ENCODE measurements around the gene BLNK.

BLNK gene

DNA sequence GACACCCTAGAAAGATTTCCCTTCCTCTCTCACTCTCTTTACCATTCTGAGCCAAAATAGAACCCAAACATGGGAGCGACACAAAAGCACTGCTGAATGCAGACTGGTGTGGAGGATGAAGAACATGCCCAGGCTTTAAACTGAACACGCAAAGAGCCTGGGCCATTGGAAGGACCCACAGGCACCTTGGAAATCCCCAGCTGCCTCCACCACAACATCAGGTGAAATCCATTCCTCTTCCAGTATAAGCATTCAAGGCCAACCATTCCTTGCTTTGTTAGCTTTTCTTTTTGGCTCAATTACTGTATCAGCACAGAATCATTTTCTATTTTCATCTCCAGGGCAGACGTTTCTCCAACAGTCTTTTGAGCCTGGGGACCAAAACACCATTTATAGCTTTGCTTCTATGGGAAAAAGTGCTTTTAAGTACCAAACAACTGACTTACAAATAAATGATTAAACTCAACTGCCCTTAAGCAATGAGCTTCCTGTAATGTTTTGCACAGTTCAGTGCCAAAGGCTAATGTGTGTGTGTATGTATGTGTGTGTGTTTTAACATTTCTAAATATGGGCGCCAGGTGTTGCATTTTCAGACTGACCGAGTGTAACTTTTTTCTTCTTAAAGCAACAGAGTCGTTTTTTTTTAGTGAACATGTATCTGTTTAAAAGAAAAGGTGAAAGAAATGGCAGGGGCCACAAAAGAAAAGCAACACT is 16.2 kb upstream of the BLNK start:
- DNase-seq = no peak

DNA sequence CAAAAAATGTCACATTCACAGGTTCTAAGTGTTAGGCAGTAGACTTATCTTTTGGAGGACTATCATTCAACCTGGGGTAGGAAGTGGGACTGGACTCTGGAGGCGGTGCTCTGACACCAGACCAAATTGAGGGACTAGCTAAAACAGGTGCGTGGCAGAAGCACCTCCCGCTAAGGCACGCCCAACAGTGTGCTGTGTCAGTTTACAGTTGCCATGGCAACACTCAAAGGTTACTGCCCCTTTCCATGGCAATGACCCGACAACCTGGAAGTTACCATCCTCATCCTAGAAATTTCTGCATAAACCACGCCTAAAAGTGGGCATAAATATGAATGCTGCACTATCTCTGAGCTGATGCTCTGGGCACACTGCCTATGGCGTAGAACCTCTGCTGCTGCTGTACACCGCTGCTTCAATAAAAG is 14.0 kb upstream of the BLNK start:
- DNase-seq = no peak

DNA sequence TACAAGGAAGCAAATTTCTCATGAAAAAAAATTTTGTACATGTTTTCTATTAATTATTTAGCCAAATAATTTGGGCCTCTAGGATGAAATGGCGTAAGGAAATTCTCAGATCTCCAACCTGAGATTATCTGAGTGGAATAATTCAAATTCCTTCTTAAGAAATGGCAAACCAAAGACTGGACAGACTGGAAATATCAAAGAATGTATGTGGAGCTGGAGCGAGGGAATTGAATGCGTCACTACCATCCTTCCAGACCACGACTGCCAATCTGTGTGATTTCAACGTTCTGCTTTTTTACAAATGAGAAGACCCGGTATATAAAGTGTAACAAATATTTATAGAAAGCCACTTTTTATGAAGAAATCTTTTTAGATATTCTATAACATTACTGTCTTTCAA is 12.4 kb upstream of the BLNK start:
- DNase-seq = no peak

DNA sequence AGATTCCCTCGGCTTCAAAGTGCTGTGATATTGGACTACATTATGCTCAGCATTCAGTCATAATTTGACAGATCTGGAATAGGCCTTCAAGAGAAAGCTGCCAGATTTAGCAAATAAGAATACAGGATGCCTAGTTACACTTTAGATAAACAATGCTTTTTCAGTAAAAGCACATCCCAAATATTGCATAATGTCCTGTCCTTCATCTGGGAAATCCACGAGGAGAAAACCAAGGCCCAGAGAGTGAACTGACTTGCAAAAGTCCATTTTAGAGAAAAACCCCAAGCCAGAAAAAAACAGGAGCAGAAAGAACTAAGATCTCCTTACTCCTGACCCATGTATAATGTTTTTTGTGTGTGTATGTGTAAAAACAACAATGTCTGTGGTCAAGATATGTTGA is 12.0 kb upstream of the BLNK start:
- DNase-seq = no peak

DNA sequence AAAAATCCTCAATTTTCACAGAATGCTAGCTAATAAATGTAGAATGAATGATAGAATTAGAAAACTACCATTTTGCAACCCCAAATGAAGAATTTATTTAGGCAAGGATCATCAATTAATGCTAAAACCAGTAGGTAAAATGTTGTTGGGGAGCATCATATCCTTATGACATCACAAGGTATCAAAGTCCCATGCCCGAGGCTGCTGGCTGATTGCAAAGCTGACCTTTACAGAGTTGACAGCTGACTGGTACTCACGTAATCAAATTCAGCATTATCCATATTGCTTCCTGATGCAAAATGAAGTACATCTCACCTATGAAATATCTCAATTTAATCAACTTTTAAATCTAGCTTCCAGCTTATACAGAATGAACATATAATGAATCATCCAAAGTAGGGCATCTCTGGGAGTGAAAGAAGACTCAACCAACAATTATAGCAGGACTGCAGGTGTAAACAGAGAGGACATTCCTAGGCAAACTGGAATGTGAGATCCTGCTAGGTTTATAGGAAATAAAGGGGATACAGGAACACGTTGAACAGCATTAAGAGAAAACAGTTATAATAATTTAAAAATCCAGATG is 10.2 kb upstream of the BLNK start:
- no peak for DNase-seq

DNA sequence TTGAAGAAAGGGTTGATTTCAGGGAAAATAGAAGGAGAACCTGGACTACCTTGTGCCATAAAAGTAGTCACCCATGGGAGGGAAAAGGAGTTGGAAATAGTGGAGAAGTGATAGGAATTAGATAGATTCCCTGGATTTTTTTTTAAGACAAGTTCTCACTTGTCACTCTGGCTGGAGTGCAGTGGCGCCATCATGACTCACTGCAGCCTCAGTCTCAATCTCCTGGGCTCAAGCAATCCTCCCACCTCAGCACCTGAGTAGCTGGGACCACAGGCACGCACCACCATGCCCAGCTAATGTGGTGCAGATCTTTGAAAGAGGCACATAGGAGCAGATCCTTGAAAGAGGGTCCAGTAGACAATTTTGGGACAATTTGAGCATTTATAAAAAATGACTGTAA is 9.5 kb upstream of the BLNK start:
- DNase-seq = no peak

DNA sequence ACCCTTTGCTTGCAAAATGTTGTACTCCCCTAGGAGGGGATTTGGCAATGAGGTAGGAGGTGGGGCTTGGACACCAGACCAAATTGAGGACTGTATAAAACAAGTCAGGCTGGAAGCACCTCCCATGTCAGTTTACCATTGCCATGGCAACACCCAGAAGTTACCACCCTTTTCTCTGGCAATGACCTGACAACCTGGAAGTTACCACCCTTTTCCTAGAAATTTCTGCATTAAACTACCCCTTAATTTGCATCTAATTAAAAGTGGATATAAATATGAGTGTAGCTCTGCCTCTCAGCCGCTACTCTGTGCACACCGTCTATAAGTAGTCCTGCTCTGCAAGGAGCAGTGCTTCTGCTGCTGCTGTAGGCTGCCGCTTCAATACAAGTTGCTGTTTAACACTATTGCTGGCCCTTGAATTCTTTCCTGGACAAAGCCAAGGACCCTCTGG is 7.8 kb upstream of the BLNK start:
- DNase-seq = peak; percentile 23

DNA sequence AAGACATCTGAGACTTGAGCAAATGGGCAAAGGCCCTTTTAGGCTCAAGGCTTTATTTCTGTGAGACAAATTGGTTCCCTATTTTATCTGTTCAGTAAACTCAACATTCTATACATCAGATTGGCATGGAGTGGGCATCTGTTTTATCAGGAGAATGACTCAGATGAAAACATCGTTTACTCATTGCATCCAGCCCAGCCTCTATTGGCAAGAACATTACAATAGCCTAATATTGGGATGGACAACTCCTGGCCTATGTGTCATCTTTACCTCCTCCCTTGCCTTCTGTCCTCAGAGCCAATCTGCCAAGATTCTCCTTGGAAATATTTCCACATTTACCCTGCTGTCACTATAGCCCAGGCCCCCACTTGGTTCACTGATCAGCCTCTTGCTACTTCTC is 5.5 kb upstream of the BLNK start:
- DNase-seq = no peak

DNA sequence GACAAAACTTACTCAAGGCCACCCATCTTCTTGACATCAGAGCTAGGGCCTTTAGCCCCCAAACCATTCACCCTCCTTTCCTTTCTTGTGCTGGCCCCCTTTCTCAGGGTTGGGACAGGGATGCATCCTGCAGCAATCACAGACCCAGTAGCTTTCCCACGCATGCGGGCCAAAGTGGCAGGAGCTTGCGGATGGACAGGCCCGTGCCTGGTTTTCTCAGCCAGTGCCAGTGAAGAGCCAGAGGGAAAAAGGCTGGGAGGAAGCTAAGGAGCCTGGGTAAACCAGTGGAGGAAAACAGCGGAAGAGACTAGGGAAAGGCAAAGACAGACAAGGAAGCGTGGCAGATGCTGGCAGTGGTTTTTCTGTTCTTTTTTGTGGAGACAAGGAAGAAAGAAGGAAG is 5.1 kb upstream of the BLNK start:
- DNase-seq = no peak

DNA sequence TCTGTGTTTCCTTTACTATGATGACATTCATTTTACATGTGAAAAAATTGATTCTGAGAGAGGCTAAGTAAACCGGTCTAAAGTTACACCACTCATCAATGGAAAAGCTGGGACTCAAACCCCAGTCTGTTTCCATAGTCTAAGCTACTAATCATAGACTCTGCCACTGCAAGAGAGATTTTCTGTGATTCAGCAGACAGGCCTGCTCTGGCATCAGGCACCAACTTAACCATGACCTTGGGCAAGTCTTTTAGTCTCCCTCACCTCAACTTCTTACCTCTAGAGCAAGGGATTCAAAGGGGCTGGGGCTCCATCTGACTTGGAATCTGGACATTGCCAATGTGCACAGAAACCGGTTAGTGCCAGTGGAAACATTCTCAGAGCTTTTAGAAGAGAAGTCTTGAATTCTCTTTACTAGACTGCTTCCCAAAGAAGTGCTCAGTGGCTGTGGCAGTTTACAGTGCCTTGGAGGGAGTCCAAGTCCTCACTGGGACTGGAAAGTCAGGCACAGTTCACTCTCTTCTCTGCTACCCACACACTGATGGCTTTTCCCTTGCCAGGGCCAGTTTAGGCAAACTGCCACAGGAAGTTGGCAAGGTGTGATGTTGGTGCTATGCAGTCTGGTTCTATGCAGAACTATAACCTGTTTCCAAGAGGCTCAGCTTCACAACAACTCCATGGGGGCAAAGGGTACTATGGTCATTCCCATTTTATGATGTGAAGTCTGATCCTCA is 4.5 kb upstream of the BLNK start:
- DNase-seq = no peak

DNA sequence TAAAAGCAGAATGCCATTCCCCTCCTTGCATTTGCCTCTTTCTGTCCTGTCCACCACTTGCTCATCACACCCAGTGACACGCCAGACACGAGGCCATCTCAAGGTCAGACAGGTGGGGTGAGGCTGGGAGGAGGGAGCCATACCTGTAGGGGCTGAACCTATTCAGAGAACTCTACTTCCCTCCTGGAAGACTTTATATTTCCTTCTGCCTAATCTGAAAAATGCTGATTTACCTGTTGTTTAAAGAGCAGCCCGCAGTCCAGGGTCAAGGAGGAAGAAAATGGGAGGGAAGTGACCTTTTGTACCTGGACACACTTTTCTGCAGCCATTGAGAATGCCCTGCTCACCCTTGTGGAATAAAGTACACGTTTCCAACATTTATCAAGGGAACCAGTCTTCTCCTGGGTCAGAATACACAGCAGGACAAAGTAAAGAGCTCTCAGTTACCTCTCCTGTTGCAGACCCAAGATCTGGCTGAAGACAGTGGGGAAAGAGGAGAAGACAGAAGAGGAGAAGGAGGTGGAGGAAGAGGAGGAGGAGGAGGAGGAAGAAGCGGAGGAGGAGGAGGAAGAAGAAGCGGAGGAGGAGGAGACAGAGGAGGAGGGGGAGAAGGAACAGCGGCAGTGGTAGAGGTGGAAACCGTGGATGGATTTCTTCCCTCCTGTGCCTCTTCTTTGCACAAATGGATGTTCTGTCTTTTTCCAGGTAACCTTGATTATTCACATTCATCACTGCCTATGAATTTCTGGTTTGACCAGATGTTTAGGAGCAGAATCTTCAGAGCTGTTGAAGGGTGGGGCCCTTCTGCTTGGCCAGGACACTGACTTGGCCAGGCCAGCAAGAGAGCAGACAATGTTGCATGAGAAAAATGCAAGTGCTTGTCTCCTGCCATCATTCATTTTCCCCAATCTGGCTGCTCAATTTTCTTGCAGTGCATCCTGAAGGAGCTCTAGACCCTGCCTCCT is 1.2 kb upstream of the BLNK start:
- DNase-seq = no peak

DNA sequence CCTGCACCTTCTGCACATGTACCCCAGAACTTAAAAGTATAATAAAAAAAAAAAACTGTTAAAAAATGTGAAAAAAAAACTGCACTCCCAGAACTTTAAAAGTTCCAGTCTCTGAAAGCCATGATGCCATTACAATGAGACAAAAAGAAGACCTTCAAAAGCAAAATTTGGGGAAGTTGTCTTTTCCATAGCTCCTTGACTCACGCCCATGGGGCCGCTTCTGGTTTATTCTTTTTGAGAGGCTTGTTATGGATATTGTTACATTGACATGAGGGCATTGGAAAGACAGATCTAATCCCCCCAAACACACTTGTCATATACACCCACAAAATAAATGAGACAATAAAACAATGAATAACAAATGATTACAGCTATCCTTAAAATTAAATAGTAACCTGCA is 798 bp downstream of the BLNK start:
- DNase-seq = peak; percentile 84

DNA sequence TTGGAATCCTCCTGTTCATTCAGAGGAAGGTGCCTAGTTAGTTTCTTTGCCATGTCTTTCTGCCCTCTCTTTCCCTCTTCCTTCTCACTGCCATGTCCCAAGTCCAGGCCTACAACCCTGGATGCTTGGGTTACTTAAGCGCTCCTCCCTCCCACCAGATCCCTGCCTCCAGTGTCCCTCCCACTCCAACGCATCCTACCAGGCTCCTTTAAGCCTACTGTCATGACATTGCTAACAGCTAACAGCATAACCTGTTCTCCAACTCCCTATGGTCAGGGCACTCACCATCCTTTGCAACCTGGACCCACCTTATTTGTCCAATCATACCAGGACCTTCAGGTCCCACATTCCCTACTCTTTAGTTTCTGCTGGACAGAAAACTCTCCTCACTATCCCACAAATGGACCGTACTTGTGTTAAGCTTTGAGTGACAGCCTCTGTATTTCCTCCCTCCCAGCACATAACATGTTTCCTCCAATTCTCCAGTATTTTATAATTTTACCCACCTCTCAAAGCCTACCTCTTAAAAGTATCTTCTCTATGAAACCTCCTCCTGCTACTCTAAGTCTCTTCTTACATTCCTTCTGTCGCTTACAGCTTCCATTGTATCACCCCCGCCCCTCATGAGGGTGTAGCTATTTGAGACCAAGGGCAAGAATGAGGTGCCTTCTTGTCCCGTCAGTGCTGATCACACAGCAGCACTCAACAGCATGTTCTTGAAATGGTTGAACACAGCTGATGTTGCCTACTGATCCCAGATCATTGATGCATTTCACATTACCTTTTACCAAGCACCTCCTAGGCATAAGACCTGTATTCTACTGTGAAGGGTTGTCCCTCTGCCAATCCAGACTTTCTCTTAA is 1.7 kb downstream of the BLNK start:
- DNase-seq = no peak

DNA sequence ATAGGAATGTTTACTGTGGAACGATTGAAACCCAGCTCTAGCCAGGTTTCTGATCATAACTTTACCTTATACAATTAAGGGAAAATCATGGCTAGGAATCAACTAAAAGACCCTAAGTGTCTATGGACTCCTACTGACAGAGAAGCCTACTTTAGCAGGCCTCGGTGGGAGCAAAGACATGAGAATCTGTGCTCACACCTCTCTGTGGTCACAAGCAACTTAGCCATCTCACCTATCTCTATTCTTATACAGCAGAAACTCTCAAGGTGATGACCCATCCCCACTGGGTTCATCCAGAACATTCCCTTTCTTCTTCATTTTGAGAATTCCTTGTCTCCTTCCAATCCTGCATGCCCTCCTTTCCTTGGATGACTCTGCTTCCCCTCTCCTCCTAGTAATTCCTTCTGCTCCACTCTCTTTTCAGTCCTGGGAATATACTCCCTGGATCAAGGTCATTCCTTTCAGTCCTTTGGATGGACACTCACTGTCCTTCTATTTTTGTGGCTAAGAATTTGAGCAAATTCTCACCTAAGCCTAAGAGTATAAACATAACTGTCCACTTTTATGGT is 2.9 kb downstream of the BLNK start:
- no peak for DNase-seq

DNA sequence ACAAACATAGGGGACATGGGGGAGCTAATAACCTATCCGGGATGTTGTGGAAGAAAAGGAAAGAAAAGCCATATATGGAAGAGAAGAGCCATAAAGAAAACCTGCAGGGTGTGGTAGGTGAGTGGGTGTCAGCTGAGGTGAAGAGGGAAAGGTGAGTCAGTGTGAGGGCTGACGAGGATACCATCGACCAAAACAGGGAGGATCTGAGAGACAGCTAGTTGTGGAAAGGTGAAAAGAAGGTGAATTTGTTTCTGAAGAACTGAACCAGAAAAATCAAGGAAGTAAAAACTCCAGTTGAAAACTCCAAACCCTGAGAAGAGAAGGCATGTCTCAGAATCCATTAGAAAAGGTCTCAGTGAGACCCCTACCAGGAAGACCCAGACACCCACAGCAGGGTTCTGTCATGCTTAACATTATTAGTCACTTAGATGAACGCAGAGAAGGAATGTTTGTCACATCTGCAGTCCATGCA is 4.1 kb downstream of the BLNK start:
- no peak for DNase-seq

DNA sequence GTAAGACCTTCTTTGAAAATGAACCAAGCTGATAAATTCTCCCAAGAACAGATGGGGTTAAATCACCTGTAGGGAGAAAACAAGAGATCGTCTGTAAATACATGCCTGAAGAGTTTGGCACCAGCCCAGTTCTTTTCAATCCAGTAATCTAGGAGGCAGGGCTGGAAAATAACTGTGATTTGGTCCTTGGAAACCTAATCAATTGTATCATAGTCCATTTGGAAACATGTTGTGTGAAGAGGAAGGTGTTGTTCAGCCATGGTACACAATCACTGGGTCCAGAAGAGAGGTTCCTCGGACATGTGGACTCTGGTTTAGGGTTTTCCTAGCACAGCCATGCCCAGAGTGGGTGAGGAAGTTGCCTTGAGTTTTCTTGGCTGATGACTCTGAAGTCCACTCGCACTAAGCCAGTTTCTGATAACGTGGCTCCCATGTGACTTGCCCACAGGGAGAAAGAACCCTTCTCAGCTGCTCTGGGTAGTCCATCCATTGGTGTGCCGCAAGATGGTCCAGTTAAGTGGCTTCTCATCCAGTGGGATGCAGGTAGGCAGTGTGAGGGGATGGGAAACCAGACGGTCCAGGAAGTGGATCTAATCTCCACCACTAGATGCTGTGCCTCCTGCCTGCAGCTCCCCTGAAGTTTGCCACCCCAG is 5.1 kb downstream of the BLNK start:
- DNase-seq = no peak

DNA sequence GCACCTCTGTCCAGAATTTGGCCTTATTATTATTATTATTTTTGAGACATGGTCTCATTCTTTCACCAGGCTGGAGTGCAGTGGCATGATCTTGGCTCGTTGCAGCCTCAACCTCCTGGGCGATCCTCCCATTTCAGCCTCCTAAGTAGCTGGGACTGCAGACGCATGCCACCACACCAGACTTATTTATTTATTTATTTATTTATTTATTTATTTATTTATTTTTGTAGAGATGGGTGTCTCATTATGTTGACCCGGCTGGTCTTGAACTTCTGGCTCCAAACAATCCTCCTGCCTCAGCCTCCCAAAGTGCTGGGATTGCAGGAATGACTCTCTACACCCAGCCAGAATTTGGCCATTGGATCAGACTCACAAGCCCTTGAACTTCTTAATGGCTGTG is 6.4 kb downstream of the BLNK start:
- DNase-seq = no peak

DNA sequence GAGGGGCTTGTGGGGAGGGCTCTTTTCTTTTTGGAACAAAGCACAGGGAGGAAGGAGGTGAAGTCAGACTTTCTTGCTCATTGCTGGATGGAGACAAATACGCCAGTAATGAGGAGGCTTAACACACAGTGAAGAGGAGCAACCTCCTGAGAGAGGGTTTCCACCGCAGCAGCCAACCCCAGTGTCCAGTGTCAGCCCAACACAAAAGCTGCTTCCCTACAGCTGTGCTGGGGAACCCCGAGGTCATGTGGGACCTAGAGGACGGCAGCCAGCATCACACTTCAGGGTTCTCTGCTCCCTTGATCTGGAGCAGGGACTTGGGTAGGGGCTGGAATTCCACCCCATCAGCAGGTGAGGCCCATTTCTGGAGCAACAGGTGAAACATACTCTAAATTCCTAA is 7.7 kb downstream of the BLNK start:
- DNase-seq = no peak

DNA sequence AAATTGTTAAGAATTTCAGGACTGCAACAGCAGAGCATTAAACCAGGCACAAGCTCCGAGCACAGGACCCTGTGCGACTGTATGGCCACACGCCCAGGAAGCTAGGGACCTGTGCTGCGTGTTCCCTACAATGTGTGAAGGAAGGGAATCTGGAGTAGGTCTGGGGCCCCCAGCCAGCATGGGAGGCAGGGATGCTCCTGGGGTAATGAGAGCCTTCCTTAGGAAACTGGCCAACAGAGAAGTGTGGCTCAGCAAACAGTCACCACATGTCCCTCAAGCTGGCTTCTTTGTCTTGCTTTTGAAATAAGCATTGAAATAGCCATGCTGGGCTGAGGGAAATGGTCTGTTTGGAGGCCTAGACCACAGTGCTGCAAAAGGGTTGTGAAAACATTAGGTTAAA is 8.2 kb downstream of the BLNK start:
- no peak for DNase-seq

DNA sequence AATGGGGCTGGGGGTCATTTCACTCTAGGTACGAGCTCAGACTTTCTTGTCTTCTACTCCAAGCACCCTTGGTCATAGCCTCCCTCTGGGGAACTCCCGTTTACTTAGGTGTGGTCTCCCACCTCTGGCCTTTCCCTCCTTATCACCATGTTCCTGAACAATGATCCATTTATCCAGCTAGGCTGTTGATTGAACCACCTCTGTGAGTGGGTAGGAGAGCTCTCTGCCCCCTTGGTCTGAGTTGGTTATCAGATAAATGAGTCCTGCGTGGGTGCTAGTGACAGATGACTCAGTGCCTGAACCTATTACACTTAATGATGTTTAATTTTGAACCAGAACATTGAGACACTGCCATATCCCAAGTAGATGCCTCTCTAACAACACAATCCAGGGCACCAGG is 9.4 kb downstream of the BLNK start:
- DNase-seq = no peak

DNA sequence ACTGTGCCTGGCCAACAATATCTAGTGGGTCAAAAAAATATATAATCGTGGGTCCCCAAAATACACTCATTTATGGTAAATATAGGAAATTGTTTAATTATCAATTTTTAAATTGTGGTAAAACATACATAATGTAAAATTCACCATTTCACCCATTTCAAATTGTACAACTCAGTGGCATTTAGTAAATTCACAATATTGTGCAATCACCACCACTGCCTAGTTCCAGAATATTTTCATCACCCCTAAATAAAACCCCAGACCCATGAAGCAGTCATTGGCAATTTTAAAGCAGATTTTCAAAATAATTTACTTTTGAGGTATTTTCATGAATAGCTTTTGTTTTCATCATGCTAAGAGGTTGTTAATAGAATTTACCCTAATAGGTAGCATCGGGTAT is 10.2 kb downstream of the BLNK start:
- no peak for DNase-seq

All from inflammatory macrophage treated with lipopolysaccharide for 4 hours (primary cell).